Measurements from ENCODE around the gene PSMD9. TPM values are rescaled to one million over a fixed set of nuclear protein-coding genes. Genes with fewer than 3 reads are reported as not detected.
"Not testable (repeated sequence)": the region's sequence is repeated elsewhere in the genome, so short reads cannot be mapped to it uniquely, and the experiment has no call there.

PSMD9 gene
- total and polyA plus RNA-seq, 7 donors = 20.1 to 131 (median 34.0) TPM

GRCh38 chr12:121888083-121888477 is 510 bp upstream of the PSMD9 start:
- Histone ChIP-seq H3K9me3 (no peaks in the 10 kb centered on the region), H3K4me1 (peaks cover 18% of the 10 kb centered on the region), H3K27ac (peak overlapping the region; percentile 88), H3K4me3 (peak overlapping the region; percentile 72), H3K36me3 (ENCODE audit: insufficient read depth in 1 of 2, low read depth in 1 of 2) (peaks cover 0 to 24% of the 10 kb centered on the region in 2 donors), H3K27me3 (ENCODE audit: insufficient read depth in 3 of 3, low read length in 2 of 3) (no peaks in the 10 kb centered on the region)
- TF ChIP-seq CTCF (IDR thresholded peaks at IDR 0.05) = no peak
- WGBS, 3 donors = 57 to 59% (median 57%) methylated on average over 6 of the region's 6 CpGs
- DNase-seq (no peak), ATAC-seq (no peak)
- intact Hi-C loops (cut with DNase I) = loop anchor here (5.0 to 10.0 kb wide), 3 partner anchors 46 to 193 kb away; no protein-coding TSS in a partner anchor

GRCh38 chr12:121889274-121889624 is 659 bp downstream of the PSMD9 start:
- no peaks in the 10 kb centered on the region for H3K9me3 ChIP-seq
- ATAC-seq (no peak), DNase-seq (no peak)
- intact Hi-C loops (cut with DNase I) = loop anchor here (5.0 to 10.0 kb wide), 3 partner anchors 47 to 194 kb away; no protein-coding TSS in a partner anchor
- H3K4me3 ChIP-seq = peak overlapping the region; percentile 72
- no peaks in the 10 kb centered on the region for H3K27me3 ChIP-seq (ENCODE audit: insufficient read depth in 3 of 3, low read length in 2 of 3)
- peaks cover 24% of the 10 kb centered on the region for H3K4me1 ChIP-seq
- TF ChIP-seq CTCF (IDR thresholded peaks at IDR 0.05) = no peak
- peak overlapping the region; percentile 88 for H3K27ac ChIP-seq
- 2 to 3% (median 2%) methylated on average over 7 of the region's 7 CpGs for WGBS, 3 donors
- peaks cover 0 to 25% of the 10 kb centered on the region in 2 donors for H3K36me3 ChIP-seq (ENCODE audit: insufficient read depth in 1 of 2, low read depth in 1 of 2)

- Histone ChIP-seq H3K4me3 (peak overlapping the region; percentile 72), H3K4me1 (peaks cover 28% of the 10 kb centered on the region), H3K36me3 (ENCODE audit: insufficient read depth in 1 of 2, low read depth in 1 of 2) (peaks cover 0 to 29% of the 10 kb centered on the region in 2 donors)
- not testable (repeated sequence) for H3K27me3 ChIP-seq (ENCODE audit: insufficient read depth in 3 of 3, low read length in 2 of 3); DNase-seq; ATAC-seq; H3K27ac ChIP-seq; H3K9me3 ChIP-seq
- intact Hi-C loops (cut with DNase I) = loop anchor here (2.0 to 10.0 kb wide), 5 partner anchors 29 to 195 kb away; no protein-coding TSS in a partner anchor
- WGBS, 3 donors = 43 to 51% (median 45%) methylated on average over 6 of the region's 6 CpGs
Observed at GRCh38 chr12:121889661-121890060, 1.1 kb downstream of the PSMD9 start.

GRCh38 chr12:121892673-121893561 is 4.3 kb downstream of the PSMD9 start:
- H3K27me3 ChIP-seq (ENCODE audit: insufficient read depth in 3 of 3, low read length in 2 of 3) = no peaks in the 10 kb centered on the region
- DNase-seq = no peak
- H3K4me1 ChIP-seq = peaks cover 29% of the 10 kb centered on the region
- H3K27ac ChIP-seq = peak overlapping the region; percentile 3
- intact Hi-C loops (cut with DNase I) = no loop called here
- TF ChIP-seq CTCF (IDR thresholded peaks at IDR 0.05) = no peak
- no peaks in the 10 kb centered on the region for H3K9me3 ChIP-seq
- no peak for ATAC-seq
- 77 to 82% (median 79%) methylated on average over 13 of the region's 13 CpGs for WGBS, 3 donors
- no peak overlapping the region for H3K4me3 ChIP-seq
- peaks cover 5 to 61% of the 10 kb centered on the region in 2 donors for H3K36me3 ChIP-seq (ENCODE audit: insufficient read depth in 1 of 2, low read depth in 1 of 2)

- no peak overlapping the region for H3K4me3 ChIP-seq
- H3K36me3 ChIP-seq (ENCODE audit: insufficient read depth in 1 of 2, low read depth in 1 of 2) = peaks cover 7 to 72% of the 10 kb centered on the region in 2 donors
- intact Hi-C loops (cut with DNase I) = no loop called here
- no peak for TF ChIP-seq CTCF (IDR thresholded peaks at IDR 0.05)
- ATAC-seq (peak in 1 of 4 donors; percentile 23), DNase-seq (no peak)
- WGBS, 3 donors = 25 to 36% (median 27%) methylated on average over 1 of the region's 1 CpG
- H3K9me3 ChIP-seq = no peaks in the 10 kb centered on the region
- peak overlapping the region; percentile 3 for H3K27ac ChIP-seq
- no peaks in the 10 kb centered on the region for H3K27me3 ChIP-seq (ENCODE audit: insufficient read depth in 3 of 3, low read length in 2 of 3)
- H3K4me1 ChIP-seq = peaks cover 29% of the 10 kb centered on the region
Observed at GRCh38 chr12:121893961-121894460, 5.4 kb downstream of the PSMD9 start.
